Kidney (tissue), 14 donors: ENCODE data around the gene PIEZO2. TPM values are rescaled to one million over a fixed set of nuclear protein-coding genes. Genes with fewer than 3 reads are reported as not detected.

Experiments used
- DNase-seq, 5 donors: peaks; one replicate each; pipeline ENCODE4 v3.0.0-alpha.2; 2013 to 2020
- FAIRE-seq: peaks from 2 replicates; lab custom pipeline; 2012; peaks lifted over from hg19 to GRCh38; lab: Jason Lieb, UNC
- H3K27ac ChIP-seq, 2 donors: one replicate each; pipeline ENCODE4 v1.7.0; 2013; ENCODE audit warnings: low read depth in 2 of 2, low read length in 2 of 2, inconsistent platforms in 1 of 2
- H3K27me3 ChIP-seq: one replicate; pipeline ENCODE4 v1.7.1; 2013; ENCODE audit warnings: low read length, inconsistent platforms; ENCODE audit not compliant: control insufficient read depth, insufficient read depth
- H3K36me3 ChIP-seq, 3 donors: one replicate each; pipeline versions ENCODE4 v1.7.0 to v1.7.1; 2013; ENCODE audit warnings: low read length in 3 of 3, control low read depth in 1 of 3, inconsistent platforms in 1 of 3; ENCODE audit not compliant: insufficient read depth in 3 of 3, control insufficient read depth in 2 of 3
- H3K4me1 ChIP-seq, 3 donors: one replicate each; pipeline versions ENCODE4 v1.7.0 to v1.7.1; 2013; ENCODE audit warnings: low read length in 3 of 3, inconsistent platforms in 1 of 3, low read depth in 1 of 3; ENCODE audit not compliant: control insufficient read depth in 2 of 3, insufficient read depth in 2 of 3
- H3K4me3 ChIP-seq, 3 donors: one replicate each; pipeline versions ENCODE4 v1.7.0 to v1.8.1; 2013; ENCODE audit warnings: low read length in 3 of 3, control low read depth in 1 of 3, inconsistent platforms in 1 of 3
- H3K9ac ChIP-seq, 3 donors: one replicate each; pipeline versions ENCODE4 v1.7.0 to v1.7.1; 2013; ENCODE audit warnings: low read length in 3 of 3, control low read depth in 1 of 3, inconsistent platforms in 1 of 3
- H3K9me3 ChIP-seq, 3 donors: one replicate each; pipeline versions ENCODE4 v1.7.0 to v1.7.1; 2013; ENCODE audit warnings: low read length in 3 of 3, control low read depth in 1 of 3, inconsistent platforms in 1 of 3; ENCODE audit not compliant: control insufficient read depth in 2 of 3, insufficient read depth in 1 of 3
- intact Hi-C: fragments of 100-400 bp; cut with DNase I; formaldehyde crosslinking; loops from one replicate; pipeline ENCODE4 v1.11.1; 2022
- polyA plus RNA-seq: library from polyadenylated mRNA; stranded (reverse); fragments of 350-450 nt; fragmentation: Illumina TruSeq; extraction: RNeasy Lipid Tissue Mini Kit (QIAGEN cat#74804); gene quantifications from one replicate; pipeline ENCODE4 v1.2.3, GENCODE V29; 2014; ENCODE audit warnings: low read depth, low replicate concordance; ENCODE audit not compliant: insufficient read depth
- total RNA-seq: library from RNA; stranded (reverse); fragmentation: NEBNext Ultra II Directional; extraction: Animal tissue kit (Norgen Biotek cat#: 25700); gene quantifications from one replicate; pipeline ENCODE4 v1.2.1, GENCODE V29; 2021
- TF ChIP-seq, protein P1 (sequence below): IDR thresholded peaks from 3 replicates; pipeline ENCODE4 v1.5.1; 2012; ENCODE audit warnings: mild to moderate bottlenecking, moderate library complexity, borderline replicate concordance; ENCODE audit not compliant: insufficient read depth; ENCODE audit errors: extremely low read depth
- donor health status: control.
- donor health status: control.
- donor health status: control.
- donor health status: control.
- donor health status: control.
- donor health status: DM: yes; HTN: yes; CAD: no.
- donor health status: Normal renal cell carcinoma (clear cell type).

The PIEZO2 gene
- total and polyA plus RNA-seq, 2 donors from 2014 or later = 1.1 to 4.1 TPM

DNA sequence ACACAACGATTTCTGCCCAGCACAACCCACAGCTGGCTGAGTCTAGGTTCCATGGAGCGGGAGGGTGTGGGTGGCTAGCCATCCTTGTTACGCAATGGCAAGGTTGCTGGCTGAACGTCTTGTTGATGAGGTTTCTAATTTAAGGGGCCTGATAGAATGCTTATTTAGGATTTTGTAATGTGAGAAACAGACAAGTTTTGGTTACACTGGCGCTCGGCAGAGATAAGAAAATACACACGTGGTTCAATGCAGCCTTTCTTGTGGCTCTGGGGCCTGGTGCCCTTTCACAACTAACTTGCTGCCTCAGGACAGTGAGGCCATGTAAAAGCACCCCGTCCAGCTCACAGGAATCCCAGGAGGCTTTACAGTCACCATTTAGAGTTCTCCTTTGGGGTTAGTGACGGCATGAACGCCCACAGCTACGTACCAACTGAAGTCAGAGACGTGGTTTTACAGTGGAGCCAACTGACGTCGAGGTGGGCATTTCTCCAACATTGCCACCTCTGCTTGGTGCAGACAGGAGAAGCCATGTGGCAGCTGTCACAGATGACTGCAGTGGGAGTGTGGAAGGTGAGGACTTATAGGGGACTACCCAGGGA, 29.7 kb upstream of the PIEZO2 start:
- Histone ChIP-seq H3K4me1 (no peaks in the 10 kb centered on the region), H3K9me3 (no peaks in the 10 kb centered on the region), H3K4me3 (no peak overlapping the region), H3K9ac (no peak overlapping the region), H3K36me3 (no peaks in the 10 kb centered on the region), H3K27me3 (no peaks in the 10 kb centered on the region), H3K27ac (no peak overlapping the region)
- no peak for DNase-seq
- intact Hi-C loops = no loop called here
- TF ChIP-seq, protein P1, sequence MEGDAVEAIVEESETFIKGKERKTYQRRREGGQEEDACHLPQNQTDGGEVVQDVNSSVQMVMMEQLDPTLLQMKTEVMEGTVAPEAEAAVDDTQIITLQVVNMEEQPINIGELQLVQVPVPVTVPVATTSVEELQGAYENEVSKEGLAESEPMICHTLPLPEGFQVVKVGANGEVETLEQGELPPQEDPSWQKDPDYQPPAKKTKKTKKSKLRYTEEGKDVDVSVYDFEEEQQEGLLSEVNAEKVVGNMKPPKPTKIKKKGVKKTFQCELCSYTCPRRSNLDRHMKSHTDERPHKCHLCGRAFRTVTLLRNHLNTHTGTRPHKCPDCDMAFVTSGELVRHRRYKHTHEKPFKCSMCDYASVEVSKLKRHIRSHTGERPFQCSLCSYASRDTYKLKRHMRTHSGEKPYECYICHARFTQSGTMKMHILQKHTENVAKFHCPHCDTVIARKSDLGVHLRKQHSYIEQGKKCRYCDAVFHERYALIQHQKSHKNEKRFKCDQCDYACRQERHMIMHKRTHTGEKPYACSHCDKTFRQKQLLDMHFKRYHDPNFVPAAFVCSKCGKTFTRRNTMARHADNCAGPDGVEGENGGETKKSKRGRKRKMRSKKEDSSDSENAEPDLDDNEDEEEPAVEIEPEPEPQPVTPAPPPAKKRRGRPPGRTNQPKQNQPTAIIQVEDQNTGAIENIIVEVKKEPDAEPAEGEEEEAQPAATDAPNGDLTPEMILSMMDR = no peak
- FAIRE-seq = no peak

DNA sequence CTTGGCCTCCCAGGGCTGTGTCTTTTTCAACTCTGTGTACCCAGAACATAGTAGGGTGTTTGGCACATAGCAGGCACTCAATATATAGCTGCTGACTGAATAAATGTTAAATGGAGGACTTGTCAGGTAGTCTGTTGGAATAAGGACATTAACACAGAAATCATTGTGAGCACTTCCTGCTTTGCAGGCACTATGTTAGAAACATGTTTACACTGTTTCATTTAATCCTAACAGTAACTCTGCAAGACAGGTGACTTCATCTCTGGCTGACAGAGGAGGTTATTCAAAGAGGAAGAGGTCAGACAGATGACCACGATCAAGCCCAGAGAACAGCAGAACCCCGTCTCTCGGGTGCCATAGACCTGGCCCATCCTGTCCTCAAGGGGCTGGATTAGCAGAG, 28.0 kb upstream of the PIEZO2 start:
- no peak for DNase-seq
- H3K36me3 ChIP-seq = no peaks in the 10 kb centered on the region
- no peaks in the 10 kb centered on the region for H3K27me3 ChIP-seq
- H3K4me3 ChIP-seq = no peak overlapping the region
- no peaks in the 10 kb centered on the region for H3K4me1 ChIP-seq
- no peak overlapping the region for H3K9ac ChIP-seq
- TF ChIP-seq, protein P1 = no peak
- FAIRE-seq = no peak
- no peak overlapping the region for H3K27ac ChIP-seq
- no peaks in the 10 kb centered on the region for H3K9me3 ChIP-seq
- intact Hi-C loops = no loop called here

DNA sequence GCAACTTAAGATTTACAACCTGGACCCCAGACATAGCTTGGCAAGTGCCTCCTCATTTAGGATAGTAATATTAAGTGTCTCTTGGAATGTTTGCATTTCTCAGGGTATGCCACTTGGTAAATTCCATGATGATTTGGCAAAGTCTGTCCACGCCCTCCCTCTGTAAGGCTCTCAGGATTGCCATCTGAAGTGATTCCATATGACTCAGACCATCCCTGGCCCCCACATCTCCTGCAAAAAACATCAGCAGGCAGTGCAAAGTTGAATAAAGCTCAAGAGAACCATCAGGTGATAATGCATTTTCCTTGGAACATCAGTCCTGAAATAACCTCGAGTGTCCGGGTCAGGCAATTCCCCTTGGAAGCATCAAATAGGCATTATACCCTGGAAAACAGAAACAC, 27.1 kb upstream of the PIEZO2 start:
- Histone ChIP-seq H3K27me3 (no peaks in the 10 kb centered on the region), H3K4me1 (no peaks in the 10 kb centered on the region), H3K9ac (no peak overlapping the region), H3K9me3 (no peaks in the 10 kb centered on the region), H3K36me3 (no peaks in the 10 kb centered on the region), H3K4me3 (no peak overlapping the region), H3K27ac (no peak overlapping the region)
- intact Hi-C loops = no loop called here
- FAIRE-seq (no peak), DNase-seq (no peak)
- TF ChIP-seq, protein P1 = no peak
